Left forelimb (tissue), 1 donor: ENCODE measurements around the gene HPN.
"Not testable (repeated sequence)": the region's sequence is repeated elsewhere in the genome, so short reads cannot be mapped to it uniquely, and the experiment has no call there.

Experiments used
- DNase-seq: peaks from one replicate; pipeline ENCODE4 v3.0.0-alpha.2; 2018; ENCODE audit warnings: low spot score

HPN gene

DNA sequence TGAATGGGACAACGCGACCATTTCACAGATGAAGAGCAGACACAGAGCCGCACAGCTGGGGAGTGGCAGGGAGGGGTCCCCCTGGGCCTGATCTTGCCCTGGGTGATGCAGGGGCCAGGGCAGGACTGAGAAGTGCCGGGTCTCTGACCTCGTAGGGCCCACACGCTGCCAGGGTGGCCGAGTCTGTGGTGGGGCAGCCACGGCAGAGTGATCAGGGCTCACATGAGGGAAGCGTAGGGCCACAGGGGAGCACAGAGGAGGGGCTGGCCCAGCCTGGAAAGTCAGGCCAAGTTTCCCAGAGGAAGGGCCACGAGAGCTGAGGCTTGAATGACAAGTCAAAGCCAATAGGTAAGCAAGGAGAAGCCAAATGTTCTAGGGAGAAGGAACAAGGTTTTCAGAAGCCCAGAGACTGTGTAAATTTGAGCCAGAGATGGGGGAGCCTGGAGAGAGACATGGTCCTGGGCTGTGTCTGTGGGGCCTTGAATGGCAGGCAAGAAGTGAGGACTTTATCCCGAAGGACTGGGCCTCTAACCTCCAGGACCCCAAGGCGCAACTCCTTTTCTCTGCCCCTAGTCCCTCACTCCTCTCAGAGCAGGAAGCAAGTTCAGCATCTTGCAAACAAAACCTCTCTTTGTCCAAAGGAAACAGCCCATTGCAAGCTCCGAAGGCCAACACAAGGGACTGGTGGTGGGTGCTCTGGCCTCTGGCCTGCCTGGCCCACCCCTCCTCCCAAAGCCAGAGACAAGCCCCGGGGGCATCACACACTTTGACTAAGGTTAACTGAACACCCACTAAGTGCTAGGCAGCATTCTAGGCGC lies 42.4 kb downstream of the HPN start:
- no peak for DNase-seq

DNA sequence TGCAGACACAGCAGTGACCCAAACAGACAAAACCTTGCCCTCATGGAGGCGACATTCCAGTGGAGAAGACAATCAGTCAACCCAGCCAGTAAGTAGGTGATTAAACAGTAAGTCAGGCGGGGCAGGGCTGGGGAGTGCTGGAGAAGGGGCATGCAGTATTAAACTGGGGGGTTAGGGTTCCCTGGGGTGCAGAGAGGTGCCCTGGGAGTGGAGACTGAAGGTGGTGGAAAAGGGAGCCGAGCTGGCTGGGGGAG lies 42.9 kb downstream of the HPN start:
- no peak for DNase-seq

DNA sequence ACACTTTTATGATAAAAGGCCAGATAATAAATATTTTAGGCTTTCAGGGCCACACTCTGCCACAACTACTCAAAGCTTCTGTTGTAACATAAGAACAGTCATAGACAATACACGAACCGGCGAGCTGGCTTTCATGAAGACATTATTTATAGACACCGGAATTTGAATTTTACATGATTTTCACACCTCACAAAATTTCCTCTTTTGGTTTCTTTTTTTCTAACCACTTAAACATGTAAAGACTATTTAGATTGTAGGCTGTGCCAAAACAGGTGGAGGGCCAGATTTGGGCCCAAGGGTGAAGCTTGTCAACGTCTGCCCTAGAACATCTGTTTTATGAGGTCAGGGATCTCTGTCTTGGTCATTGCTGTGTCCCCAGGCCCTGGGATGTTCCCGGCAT lies 44.4 kb downstream of the HPN start:
- DNase-seq: no peak

DNA sequence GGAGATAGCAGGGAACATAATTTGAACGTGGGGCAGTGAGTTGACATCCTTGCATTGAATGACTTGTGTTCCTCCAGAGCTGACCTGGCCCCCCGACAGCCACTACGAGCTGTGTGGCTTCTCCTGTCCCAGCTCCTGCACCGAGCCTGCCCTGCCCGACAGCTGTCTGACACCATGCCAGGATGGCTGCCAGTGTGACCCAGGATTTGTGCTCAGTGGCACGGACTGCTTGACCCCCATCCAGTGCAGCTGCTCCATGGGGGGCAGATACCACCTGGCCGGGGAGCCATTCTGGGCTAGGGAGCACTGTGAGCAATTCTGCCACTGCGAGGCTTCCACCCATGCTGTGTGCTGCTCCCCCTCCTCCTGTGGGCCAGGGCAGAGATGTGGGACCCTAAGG lies 44.9 kb downstream of the HPN start:
- no peak for DNase-seq

DNA sequence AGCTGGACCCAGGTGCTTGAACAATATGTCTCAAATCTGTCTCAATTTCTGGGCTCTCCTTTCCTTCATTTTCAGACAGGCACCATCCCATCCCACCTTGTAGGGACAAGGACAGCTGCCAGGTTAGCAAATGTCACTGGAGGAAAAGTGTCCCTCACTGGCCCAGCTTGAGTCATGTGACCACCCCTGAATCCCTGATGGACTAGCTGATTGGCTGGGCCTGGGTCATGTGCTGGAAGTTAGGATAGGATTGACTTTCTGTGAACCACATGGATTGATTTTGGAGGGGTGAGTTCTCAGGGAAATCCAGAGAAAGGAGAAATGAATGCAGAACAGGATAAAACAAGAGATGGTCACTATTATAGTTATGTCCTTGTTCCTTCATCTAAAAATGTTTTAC lies 45.9 kb downstream of the HPN start:
- no peak for DNase-seq

DNA sequence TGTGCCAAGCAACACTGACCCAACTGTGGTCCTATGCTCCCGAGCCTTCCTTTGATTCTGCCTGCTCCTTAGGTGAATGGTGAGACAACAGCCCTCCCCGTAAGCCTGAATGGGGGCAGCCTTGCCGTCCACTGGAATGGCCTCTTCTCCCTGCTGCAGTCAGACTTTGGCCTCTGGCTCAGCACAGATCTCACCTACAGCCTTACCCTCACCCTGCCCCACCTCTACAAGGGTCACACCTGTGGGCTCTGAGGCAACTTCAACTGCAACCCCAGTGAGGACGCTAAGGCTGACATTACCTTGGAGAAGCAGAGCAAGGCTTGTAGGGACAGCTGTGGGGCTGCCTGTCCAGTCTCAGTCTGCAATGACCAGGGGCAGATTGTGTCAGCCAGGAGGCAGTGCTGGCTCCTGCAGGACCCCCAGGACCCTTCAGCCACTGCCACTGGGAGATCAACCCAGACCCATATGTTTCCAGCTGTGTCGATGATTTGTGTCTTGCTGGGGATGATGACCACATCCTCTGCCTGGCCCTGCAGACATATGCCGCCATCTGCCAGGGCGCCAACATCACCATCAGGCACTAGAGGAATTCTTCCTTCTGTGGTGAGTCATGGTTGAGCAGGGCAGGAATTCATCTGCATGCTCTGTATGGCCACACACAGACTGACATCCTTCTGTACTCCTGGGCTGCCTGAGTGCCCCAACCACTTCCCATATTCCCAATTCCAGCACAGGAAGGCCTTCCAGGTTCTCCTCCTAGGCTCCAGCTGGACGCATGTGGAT lies 46.8 kb downstream of the HPN start:
- no peak for DNase-seq

DNA sequence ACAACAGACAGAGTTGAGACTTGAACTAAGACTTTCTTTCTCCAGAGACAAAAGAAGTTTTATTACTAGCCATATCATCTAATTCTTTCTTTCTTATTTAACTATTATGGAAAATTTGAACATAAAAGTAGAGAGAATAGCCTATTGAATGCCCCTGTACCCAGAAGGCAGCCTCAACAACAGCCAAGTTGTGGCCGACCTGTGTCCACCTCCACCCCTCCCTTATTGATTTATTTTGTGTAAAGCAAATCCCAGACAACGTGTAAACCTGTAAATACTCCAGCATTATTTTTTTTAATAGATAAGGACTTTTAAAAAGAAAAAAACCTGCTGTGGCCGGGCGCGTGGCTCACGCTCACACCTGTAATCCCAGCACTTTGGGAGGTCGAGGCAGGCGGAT lies 48.0 kb downstream of the HPN start:
- no peak for DNase-seq

DNA sequence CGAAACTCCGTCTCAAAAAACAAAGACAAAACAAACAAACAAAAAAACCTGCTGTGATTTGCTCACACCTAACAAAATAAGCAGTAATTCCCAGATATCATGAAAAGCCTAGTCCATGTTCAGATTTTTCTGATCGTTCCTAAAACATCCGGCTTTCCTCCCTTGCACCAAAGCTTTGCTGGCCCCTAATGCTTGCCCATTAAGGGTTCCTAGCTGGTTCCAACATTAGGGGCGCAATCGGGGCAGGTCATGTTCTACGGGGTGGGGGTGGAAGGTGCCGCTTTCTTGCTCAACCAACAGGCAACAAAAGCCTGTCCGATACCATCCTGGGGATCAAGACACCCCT lies 48.6 kb downstream of the HPN start:
- no peak for DNase-seq

DNA sequence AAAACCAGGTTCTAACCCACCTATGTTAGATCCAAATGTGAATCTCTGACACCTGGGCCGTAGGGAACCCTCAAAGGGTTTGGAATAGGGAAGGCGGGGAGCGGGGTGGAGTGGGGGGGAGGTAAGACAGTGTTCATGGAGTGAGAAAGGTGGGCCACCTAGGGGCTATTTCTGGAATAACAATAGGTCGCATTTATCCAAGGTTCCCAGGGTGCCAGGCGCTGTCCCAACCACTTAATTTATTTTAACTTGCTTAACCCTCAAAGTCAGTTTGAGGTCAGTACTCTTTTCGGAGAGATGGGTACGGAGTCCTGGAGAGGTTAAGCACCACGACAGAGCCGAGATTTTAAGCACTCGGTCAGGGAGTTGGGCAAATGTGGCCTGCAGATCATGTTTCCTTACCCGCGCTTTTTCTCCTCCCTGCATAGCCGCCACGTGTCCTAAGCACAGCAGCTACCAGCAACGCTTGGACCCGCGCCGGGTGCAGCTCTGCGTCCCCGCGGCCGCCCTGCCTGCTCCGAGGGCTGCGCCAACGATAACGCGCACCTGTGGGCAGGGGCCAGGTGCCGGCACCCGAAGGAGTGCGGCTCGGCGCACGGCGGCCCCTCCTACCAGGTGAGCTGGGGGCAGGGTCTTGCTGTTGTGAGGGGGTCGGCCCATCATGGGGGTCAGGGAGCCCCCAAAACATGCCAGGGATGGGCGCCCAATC lies 49.1 kb downstream of the HPN start:
- DNase-seq: no peak

DNA sequence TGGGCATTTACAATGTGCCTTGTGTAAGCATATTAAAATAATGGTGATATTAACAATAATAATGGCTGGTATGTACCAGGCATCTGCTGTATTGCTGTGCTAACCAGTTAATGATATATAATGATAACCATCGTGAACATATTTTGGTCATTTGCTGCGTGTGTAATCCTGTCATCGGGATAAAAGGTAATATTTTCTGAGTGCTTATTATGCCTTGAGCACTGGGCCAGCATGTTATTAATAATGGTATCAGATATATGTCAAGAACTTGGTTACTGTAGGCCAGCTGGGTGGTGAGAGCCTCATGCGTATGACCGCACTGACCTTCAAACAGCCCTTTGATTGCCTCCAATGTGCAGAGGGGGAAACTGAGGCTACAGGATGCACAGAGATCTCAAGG lies 51.9 kb downstream of the HPN start:
- DNase-seq: no peak

DNA sequence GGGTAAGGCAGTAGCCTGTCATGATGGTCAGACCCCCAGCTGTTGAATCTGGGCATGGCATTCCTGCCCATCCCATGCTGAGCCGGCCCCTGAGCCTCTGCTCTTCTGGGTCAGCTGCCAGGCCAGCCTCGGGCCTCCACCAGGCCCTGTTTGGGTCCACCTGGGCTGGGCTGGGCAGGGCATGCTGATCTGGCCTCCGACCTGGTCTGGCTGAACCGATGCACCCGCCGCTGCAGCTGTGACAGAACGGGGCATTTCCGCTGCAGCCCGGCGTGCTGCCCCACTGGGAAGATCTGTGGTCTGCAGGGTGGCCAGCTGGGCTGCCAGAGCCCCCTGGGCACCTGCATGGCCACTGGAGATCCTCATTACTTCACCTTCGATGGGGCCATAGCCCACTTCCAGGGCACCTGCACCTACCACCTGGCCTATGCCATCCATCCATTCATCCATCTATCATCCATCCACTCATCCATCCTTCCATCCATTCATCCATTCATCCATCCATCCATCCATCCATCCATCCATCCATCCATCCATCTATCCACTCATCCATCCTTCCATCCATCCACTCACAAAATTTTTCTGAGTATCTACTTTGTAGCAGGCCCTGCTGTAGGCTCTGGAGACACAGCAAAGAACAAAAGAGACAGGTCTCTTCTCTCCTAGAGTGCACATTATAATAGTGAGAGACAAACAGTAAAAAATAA lies 52.6 kb downstream of the HPN start:
- no peak for DNase-seq

DNA sequence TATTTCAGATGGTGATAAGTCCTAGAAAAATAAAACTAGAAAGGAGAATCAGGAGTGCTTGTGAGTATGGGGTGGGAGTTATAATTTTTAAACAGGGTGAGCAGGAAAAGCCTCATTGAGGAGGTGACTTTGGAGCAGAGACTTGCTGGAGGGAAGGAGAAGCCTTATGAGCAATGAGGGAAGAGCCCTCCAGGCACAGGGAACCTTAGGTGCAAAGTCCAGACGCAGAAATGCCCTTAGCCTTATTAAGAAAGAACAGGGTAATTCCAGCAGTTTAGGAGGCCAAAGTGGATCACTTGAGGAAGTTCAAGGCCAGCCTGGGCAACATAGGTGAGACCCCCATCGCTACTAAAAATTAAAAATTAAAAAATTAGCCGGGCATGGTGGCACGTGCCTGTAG lies 53.1 kb downstream of the HPN start:
- no peak for DNase-seq

DNA sequence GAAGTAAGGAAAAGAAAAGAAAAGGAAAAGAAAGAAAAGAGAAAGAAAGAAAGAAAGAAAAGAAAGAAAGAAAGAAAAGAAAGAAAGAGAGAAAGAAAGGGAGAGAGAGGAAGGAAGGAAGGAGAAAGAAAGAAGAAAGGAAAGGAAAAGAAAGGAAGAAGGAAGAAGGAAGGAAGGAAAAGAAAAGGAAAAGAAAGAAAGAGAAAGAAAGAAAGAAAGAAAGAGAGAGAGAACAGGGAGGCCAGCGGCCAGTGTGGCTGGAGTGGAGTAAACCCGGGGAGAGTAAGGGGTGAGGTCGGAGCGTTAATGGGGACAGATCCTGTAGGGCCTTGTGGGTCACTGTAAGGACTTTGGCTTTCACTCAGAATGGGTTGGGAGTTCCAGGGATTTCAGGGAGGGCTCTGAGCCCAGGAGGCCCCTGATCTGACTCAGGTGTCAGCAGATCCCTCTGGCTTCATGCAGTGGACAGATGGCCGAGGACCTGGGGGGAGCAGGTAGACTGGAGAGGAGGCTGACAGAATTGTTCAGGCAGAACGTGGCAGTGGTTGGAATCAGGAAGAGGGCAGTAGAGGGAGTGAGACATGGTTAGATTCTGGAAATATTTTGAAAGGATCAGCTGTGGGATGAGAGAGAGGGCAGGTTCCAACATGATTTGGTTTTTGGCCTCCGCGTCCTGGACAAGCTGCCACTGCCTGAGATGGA lies 54.3 kb downstream of the HPN start:
- DNase-seq: no peak

DNA sequence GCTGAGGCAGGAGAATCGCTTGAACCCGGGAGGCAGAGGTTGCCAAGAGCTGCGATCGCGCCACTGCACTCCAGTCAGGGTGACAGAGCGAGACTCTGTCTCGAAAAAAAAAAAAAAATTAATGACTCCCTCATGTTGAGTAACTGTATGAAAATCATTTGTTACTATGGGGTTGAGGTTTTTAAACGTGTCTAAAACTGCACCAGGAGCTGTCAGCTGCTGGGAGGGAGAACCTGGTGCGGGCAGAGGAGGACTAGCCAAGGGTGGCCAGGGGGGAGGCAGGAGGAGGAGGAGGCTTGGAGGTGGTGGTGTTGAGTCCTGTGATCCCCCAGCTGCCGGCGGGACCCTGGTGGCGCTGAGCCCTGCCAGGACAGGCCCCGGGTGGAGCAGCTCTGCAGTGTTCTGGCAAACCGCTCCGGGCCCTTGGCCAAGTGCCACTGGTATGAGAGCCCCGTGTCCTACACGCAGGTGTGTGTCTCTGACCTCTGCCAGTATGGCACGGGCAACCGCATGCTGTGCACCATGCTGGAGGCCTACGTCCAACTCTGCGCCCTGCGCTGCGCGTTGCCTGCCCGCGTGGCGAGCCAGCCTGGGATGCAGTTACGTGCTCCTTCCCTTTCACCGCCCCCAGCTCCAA lies 57.0 kb downstream of the HPN start:
- DNase-seq: no peak

DNA sequence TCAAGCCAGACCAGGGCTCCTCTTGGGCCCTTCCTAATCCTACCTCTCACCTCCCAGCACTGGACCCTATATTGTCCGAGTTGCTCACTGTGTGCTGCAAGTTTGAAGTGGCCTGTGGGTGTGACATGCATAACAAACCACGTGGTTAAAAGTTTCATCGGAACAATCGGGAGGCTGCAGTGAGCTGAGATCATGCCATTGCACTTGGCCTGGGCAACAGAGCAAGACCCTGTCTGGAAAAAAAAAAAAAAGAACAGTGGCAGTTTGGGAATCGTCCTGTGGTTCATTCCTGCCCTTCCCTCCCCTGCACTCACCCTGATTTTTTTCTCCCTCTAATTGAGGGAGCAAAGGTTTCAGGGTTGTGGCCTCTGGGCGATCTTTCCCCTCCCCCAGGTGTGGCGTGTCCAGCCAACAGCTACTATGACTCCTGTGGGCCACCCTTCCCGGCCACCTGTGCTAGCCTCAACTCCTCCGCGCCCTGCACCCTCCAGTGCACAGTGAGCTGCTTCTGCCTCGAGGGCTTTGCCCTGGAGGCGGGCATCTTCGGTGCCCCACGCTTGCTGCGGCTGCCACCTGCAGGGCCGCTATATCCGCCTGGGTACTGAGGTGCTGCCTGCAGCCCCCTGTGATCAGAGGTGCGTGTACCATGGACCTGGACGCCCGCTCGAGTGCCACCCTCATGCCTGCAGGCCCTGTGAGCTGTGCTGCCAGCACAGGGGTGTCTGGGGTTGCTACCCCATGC lies 57.8 kb downstream of the HPN start:
- DNase-seq: no peak

DNA sequence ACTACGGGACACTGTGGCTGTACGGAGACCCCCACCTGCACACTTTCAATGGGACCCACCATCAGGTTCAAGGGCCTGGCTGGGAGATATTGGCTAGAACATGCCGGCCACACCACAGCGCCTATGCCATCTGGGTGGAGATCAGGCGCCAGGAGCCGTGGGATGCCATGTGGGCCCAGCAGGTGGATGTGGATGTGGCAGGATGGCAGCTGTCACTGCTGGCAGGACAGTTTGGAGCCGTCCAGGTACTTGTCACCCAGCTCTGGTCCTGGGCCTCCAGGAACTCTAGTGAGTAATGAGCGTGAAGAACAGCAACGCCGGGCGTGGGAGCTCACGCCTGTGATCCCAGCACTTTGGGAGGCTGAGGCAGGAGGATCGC lies 58.4 kb downstream of the HPN start:
- no peak for DNase-seq

DNA sequence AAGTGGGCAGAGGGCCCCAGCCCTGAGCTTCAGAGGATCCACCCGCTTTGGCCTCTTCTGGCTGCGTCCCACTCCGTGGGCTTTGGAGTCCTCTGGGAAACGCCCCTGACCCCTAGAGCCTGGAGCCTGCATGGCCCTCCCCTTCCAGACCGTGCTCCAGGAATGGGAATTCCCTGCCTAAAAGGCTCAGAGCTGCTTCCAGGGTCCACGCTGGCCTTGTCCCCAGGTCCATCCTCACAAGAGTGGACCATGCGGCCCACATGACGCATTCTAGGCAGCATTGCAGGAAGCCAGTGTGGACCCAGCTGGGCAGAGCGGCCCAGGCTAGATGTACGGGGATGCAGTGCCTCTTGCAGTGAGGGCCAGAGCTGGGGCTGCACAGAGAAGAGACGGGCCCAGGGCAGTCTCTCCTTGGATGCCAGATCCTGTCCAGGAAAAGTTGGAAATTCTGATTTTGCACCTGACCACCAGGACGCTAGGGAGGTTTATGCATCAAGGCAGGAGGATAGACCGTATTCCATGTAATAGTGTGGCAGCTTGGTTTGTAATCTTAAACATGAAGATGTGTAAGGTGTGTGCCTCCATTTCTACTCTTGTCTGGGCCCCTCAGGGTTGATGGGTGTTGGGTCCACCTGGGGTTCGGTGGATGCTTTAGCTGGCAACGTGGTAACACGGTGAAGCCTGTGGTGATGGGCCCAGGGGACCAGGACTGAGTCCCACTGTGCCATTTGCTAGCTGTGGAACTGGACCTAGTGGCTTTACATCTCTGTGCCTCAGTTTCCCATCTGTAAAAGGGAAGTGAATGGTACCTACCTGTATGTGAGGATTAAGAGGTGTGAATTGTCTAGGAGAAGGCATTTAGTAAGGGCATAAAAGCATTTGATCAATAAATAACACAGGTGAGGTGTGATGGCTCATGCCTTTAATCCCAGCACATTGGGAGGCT lies 59.3 kb downstream of the HPN start:
- no peak for DNase-seq

DNA sequence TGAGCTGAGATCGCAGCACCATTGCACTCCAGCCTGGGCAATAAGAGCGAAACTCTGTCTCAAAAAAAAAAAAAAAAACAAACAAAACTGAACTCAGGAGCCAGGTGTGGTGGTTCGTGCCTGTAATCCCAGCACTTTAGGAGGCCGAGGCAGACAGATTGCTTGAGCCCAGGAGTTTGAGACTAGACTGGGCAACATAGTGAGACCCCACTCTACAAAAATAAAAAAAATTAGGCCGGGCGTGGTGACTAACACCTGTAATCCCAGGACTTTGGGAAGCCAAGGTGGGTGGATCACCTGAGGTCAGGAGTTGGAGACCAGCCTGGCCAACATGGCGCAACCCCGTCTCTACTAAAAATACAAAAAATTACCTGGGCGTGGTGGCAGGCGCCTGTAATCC lies 60.4 kb downstream of the HPN start:
- DNase-seq: not testable (repeated sequence)

DNA sequence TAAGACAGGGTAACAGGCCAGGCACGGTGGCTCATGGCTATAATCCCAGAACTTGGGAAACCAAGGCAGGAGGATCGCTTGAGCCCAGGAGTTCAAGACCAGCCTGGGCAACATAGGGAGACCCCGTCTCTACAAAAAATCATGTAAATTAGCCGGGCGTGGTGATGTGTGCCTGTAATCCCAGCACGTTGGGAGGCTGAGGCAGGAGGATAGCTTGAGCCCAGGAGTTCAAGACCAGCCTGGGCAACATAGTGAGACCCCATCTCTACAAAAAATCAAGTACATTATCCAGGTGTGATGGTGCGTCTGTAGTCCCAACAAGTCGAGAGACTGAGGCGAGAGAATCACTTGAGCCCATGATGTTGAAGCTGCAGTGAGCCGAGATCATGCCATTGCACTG lies 62.1 kb downstream of the HPN start:
- not testable (repeated sequence) for DNase-seq

DNA sequence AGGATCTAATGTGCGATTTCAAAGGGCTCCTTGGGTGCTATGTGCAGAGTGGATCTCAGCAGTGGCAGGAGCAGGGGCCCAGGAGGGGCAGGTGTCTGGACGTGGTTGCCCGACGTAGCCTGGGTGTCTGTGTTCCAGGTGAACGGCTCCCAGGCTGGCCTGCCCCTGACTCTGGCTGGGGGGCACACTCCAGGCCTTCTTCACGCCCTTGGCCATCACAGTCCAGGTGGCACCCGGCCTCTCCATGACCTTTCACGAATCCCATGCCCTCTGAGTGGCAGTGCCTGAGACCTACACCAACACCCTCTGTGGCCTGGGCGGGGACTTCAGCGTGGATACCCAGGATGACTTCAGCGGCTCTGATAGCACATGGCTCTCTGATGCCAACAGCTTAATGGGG lies 62.8 kb downstream of the HPN start:
- DNase-seq: no peak
